Fibroblast of lung (primary cell): ENCODE data around the gene UPF1. TPM values are rescaled to one million over a fixed set of nuclear protein-coding genes. Genes with fewer than 3 reads are reported as not detected.

ENCODE experiments used
- DNase-seq, 2 donors: peaks; one replicate each; pipeline versions ENCODE4 v3.0.0 to v3.0.0-alpha.2; 2010; ENCODE audit warnings: low read depth in 2 of 2
- H2AFZ ChIP-seq: 2 replicates; pipeline ENCODE4 v1.5.1; 2012; ENCODE audit warnings: low read length, control low read depth, inconsistent platforms
- H3K27ac ChIP-seq: 2 replicates; pipeline ENCODE4 v1.5.1; 2011; ENCODE audit warnings: low read length, control low read depth; ENCODE audit not compliant: insufficient read depth
- H3K27me3 ChIP-seq: 2 replicates; pipeline ENCODE4 v1.5.1; 2011; ENCODE audit warnings: mild to moderate bottlenecking, low read length; ENCODE audit not compliant: control insufficient read depth, insufficient read depth
- H3K36me3 ChIP-seq: 2 replicates; pipeline ENCODE4 v1.5.1; 2011; ENCODE audit warnings: low read length; ENCODE audit not compliant: control insufficient read depth, insufficient read depth
- H3K4me1 ChIP-seq: 2 replicates; pipeline ENCODE4 v1.5.1; 2011; ENCODE audit warnings: low read length; ENCODE audit not compliant: control insufficient read depth, insufficient read depth; ENCODE audit errors: extremely low read depth
- H3K4me2 ChIP-seq: 2 replicates; pipeline ENCODE4 v1.5.1; 2011; ENCODE audit warnings: low read length, control low read depth; ENCODE audit not compliant: insufficient read depth; ENCODE audit errors: extremely low read depth
- H3K4me3 ChIP-seq, 4 experiments: fragments of 200-600 bp in 1 of 4; sonication (generic) in 1 of 4; replicated peaks in 1 of 4; 2 replicates each; pipeline ENCODE4 v1.5.1; 2011 to 2016; ENCODE audit warnings: low read length in 4 of 4, low read depth in 3 of 4, mild to moderate bottlenecking in 3 of 4, control low read depth in 2 of 4, inconsistent platforms in 1 of 4, mixed read lengths in 1 of 4; ENCODE audit not compliant: insufficient read depth in 1 of 4; ENCODE audit errors: control extremely low read depth in 1 of 4
- H3K79me2 ChIP-seq: 2 replicates; pipeline ENCODE4 v1.5.1; 2012; ENCODE audit warnings: mild to moderate bottlenecking, low read length, inconsistent platforms; ENCODE audit not compliant: control insufficient read depth, insufficient read depth
- H3K9ac ChIP-seq: 2 replicates; pipeline ENCODE4 v1.5.1; 2011; ENCODE audit warnings: mild to moderate bottlenecking, low read length, control low read depth; ENCODE audit not compliant: insufficient read depth
- H3K9me3 ChIP-seq: 2 replicates; pipeline ENCODE4 v1.5.1; 2012; ENCODE audit warnings: low read depth, low read length; ENCODE audit not compliant: control insufficient read depth, insufficient read depth
- H4K20me1 ChIP-seq: 2 replicates; pipeline ENCODE4 v1.5.1; 2011; ENCODE audit warnings: low read length; ENCODE audit not compliant: control insufficient read depth, insufficient read depth; ENCODE audit errors: extremely low read depth
- CTCF ChIP-seq, 2 donors: IDR thresholded peaks in 1 of 2; conservative IDR thresholded peaks in 1 of 2; 1 replicate in 1 of 2; 2 replicates in 1 of 2; pipeline ENCODE4 v1.5.1; 2011 to 2012; ENCODE audit warnings: low read length in 2 of 2, control low read depth in 1 of 2, inconsistent platforms in 1 of 2, low read depth in 1 of 2, mild to moderate bottlenecking in 1 of 2
- EZH2 ChIP-seq: IDR thresholded peaks from 2 replicates; pipeline ENCODE4 v1.5.1; 2012; ENCODE audit warnings: low read length, control low read depth, mild to moderate bottlenecking; ENCODE audit errors: missing control alignments
- polyA plus RNA-seq, 2 donors: library from polyadenylated mRNA; depleted of rRNA in 1 of 2; stranded (reverse) in 1 of 2; unstranded in 1 of 2; fragments of >200 nt; gene quantifications; 2 replicates each; pipeline ENCODE4 v1.2.1, GENCODE V29; 2011 to 2012; ENCODE audit warnings: missing spikeins in 1 of 2
- total RNA-seq: library from RNA; depleted of rRNA; stranded (reverse); fragments of >200 nt; gene quantifications from 2 replicates; pipeline ENCODE4 v1.2.1, GENCODE V29; 2014

The UPF1 gene
- total and polyA plus RNA-seq, 2 donors (not counting 1 experiment from before 2014, with no cell fraction given) = 20.5 to 57.1 TPM

- Histone ChIP-seq H3K4me3 (no peak overlapping the region), H3K36me3 (peaks cover 35% of the 10 kb centered on the region), H3K4me2 (no peak overlapping the region), H3K9ac (no peak overlapping the region), H2AFZ (no peak overlapping the region), H3K9me3 (no peaks in the 10 kb centered on the region), H3K27ac (peak overlapping the region; percentile 86), H3K4me1 (peaks cover 33% of the 10 kb centered on the region), H3K79me2 (peaks cover 50% of the 10 kb centered on the region), H3K27me3 (no peaks in the 10 kb centered on the region), H4K20me1 (peaks cover 3% of the 10 kb centered on the region)
- TF ChIP-seq CTCF (conservative IDR thresholded peaks at IDR 0.05 in 1 of 2, IDR thresholded peaks at IDR 0.05 in 1 of 2; ENCODE audit: low read depth in 1 of 2, low read length in 2 of 2) = no peak
- TF ChIP-seq EZH2 = no peak
- DNase-seq = no peak
These were observed 18.2 kb downstream of the UPF1 start for GRCh38 chr19:18849838-18850400.

GRCh38 chr19:18850471-18851375, 19.0 kb downstream of the UPF1 start:
- Histone ChIP-seq H2AFZ (no peak overlapping the region), H3K27me3 (no peaks in the 10 kb centered on the region), H3K9me3 (no peaks in the 10 kb centered on the region), H3K9ac (no peak overlapping the region), H4K20me1 (peaks cover 3% of the 10 kb centered on the region), H3K36me3 (peaks cover 39% of the 10 kb centered on the region), H3K4me1 (peaks cover 33% of the 10 kb centered on the region), H3K4me2 (no peak overlapping the region), H3K4me3 (no peak overlapping the region), H3K79me2 (peaks cover 42% of the 10 kb centered on the region), H3K27ac (no peak overlapping the region)
- TF ChIP-seq EZH2 (no peak), CTCF (conservative IDR thresholded peaks at IDR 0.05 in 1 of 2, IDR thresholded peaks at IDR 0.05 in 1 of 2; ENCODE audit: low read depth in 1 of 2, low read length in 2 of 2) (no peak)
- no peak for DNase-seq

- H3K36me3 ChIP-seq = peaks cover 46% of the 10 kb centered on the region
- H4K20me1 ChIP-seq = no peaks in the 10 kb centered on the region
These were observed 20.0 kb downstream of the UPF1 start for GRCh38 chr19:18851673-18852325.

More at GRCh38 chr19:18851673-18852325, 20.0 kb downstream of the UPF1 start:
- H3K4me2 ChIP-seq = no peak overlapping the region
- H3K27ac ChIP-seq = no peak overlapping the region
- no peaks in the 10 kb centered on the region for H3K27me3 ChIP-seq
- peaks cover 33% of the 10 kb centered on the region for H3K79me2 ChIP-seq
- no peak for DNase-seq
- H2AFZ ChIP-seq = no peak overlapping the region
- H3K4me1 ChIP-seq = peaks cover 33% of the 10 kb centered on the region
- no peak overlapping the region for H3K4me3 ChIP-seq
- H3K9me3 ChIP-seq = no peaks in the 10 kb centered on the region
- H3K9ac ChIP-seq = no peak overlapping the region
- no peak for TF ChIP-seq EZH2
- TF ChIP-seq CTCF (conservative IDR thresholded peaks at IDR 0.05 in 1 of 2, IDR thresholded peaks at IDR 0.05 in 1 of 2; ENCODE audit: low read depth in 1 of 2, low read length in 2 of 2) = no peak
